GM18951 (cell line): ENCODE data around the gene NRP1.

ENCODE experiments used
- POLR2A ChIP-seq: IDR thresholded peaks from 4 replicates; pipeline ENCODE4 v1.6.1; 2011; ENCODE audit warnings: mild to moderate bottlenecking; ENCODE audit not compliant: insufficient read length, insufficient read depth; ENCODE audit errors: extremely low read depth
- in situ Hi-C: fragments of 300-500 bp; cut with MboI; formaldehyde crosslinking; loops from one replicate; pipeline ENCODE4 v1.12.0; 2022; ENCODE audit warnings: low sequenced_read_pairs, mixed read lengths, inconsistent platforms; ENCODE audit not compliant: unreplicated experiment

The NRP1 gene

GRCh38 chr10:33326933-33327332 lies 7.5 kb downstream of the NRP1 start:
- no peak for TF ChIP-seq POLR2A
- in situ Hi-C loops, result no loop called here

DNA sequence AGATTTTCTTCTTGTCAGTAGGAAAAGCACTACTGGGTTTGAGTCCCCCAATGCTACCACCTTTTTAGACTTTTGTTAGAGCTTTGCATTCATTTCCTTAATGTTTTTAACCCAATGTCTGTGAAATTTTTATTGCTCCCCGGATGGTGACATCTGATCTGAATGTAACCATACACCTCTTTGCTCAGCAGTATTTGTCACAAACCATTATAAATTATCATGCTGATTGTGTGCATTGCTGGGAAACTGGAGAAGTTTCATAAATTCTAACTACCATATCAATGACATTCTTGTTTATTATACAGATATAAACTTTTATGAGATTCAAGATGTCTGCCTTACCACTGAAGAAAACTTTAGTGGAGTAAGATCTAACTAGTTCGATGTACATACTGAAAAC lies 8.5 kb downstream of the NRP1 start:
- in situ Hi-C loops, result no loop called here
- no peak for TF ChIP-seq POLR2A

- in situ Hi-C loops, result no loop called here
- TF ChIP-seq POLR2A, result no peak
Measured at GRCh38 chr10:33323721-33324120, 10.7 kb downstream of the NRP1 start.

DNA sequence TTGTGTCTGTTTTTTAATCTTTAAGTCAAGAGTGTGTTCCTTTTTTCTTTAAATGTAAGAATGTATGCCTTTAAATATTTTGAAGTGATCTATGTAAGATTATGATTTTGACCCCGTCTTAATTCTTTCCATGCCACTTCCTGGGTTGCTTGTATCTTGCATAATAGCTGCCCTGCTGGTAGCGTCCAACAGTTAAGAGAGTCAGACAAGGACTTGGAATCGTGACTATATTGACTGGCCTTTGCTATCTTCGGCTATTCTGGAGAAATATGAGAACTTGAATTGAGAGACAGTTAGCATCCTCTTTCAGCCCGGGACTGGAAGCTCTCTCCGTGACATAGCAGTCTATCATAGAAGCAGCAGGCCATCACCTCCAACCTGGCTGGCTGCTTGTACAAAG lies 13.0 kb downstream of the NRP1 start:
- in situ Hi-C loops, result no loop called here
- TF ChIP-seq POLR2A, result no peak

- no peak for TF ChIP-seq POLR2A
- in situ Hi-C loops, result no loop called here
Measured at GRCh38 chr10:33320288-33320687, 14.2 kb downstream of the NRP1 start.

- no peak for TF ChIP-seq POLR2A
- in situ Hi-C loops, result no loop called here
Measured at GRCh38 chr10:33315891-33316290, 18.6 kb downstream of the NRP1 start.

- TF ChIP-seq POLR2A, result no peak
- in situ Hi-C loops, result no loop called here
Measured at GRCh38 chr10:33314811-33315561, 19.5 kb downstream of the NRP1 start.

- in situ Hi-C loops, result no loop called here
- TF ChIP-seq POLR2A, result no peak
Measured at GRCh38 chr10:33311640-33312039, 22.8 kb downstream of the NRP1 start.

DNA sequence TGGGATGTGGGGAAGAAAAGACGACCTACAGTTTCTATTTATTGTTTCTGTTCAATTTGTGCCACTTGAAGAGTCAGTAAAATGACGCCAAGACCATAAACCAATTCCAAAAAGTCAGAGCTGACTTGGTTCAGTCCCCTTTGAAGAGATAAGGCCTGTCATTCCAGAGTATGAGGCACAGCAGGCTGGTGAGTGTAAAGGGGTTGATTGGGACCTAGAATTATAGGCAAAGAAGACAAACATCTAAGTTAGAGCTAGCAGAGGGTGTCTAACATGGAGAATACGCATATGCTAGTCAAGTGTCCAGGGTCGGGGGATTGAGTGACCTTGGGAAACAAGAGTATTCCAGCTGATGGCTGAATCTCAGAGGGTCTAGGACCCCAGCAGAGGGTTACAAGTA lies 23.6 kb downstream of the NRP1 start:
- in situ Hi-C loops, result no loop called here
- TF ChIP-seq POLR2A, result no peak

DNA sequence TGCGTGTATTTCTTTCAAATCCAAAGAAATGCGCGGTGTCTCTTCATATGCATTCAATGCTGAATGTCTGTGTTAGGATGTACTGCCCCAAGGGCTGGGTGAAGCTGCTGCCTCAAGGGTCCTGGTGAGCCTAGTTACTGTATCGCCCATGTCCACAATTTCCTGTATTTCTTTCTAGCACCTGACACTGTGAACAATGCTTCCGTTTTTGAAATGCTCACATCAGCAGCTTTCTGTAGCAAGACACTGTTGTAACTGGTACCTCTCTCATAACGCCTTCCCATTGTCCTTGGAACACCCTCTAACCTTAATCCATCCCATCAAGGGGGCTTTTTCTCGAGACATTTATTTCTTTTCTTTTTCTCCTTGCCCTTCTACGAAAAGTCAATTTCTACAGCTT lies 25.1 kb downstream of the NRP1 start:
- no peak for TF ChIP-seq POLR2A
- in situ Hi-C loops, result no loop called here

DNA sequence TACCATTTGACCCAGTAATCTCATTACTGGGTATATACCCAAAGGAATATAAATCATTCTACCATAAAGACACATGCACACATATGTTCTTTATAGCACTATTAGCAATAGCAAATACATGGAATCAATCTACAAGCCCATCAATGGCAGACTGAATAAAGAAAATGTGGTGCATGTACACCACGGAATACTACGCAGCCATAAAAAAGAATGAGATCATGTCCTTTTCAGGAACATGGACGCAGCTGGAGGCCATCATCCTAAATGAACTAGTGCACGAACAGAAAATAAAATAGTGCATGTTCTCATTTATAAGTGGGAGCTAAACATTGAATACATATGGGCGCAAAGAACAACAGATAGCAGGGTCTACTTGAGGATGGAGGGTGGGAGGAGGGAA lies 26.6 kb downstream of the NRP1 start:
- no peak for TF ChIP-seq POLR2A
- in situ Hi-C loops, result no loop called here

DNA sequence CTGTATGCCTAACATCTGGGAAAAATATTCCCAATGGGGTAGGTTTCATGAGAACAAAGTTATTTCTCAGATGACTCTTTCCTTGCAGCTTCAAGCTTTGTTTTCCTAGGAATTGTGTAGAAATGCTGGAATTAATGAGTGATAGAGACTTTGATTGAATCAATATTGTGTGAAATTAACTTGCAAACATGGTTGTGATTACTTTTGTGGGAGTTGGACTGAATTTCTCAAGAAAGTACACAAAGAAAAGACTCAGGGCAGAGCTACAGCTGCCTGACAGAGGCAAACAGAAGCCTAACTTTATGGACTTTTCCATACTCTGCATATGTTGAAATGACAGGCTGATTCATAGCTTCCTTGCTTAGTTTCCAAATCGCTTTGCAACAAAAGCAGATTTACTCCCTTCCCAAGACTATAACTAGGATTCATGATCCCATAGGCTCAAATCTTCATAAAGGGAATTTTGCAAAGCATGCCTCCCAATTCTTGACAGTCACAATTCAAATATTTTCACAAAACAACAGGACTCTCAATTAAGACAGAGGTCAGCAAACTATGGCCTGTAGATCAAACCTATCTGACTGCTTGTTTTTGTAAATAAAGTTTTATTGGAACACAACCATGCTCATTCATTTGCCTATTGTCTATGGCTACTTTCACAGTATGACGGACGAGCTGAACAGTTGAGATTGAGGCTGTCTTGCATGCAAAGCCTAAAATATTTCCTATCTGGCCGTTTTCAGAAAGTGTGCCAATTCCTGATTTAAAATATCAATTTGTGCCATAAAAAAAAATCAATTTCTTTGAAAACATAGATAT lies 27.6 kb downstream of the NRP1 start:
- in situ Hi-C loops, result no loop called here
- TF ChIP-seq POLR2A, result no peak

GRCh38 chr10:33306126-33306525 lies 28.3 kb downstream of the NRP1 start:
- no peak for TF ChIP-seq POLR2A
- in situ Hi-C loops, result no loop called here
